M059J (cell line): ENCODE results near the gene FTSJ1. TPM values are rescaled to one million over a fixed set of nuclear protein-coding genes. Genes with fewer than 3 reads are reported as not detected.
"Not testable (repeated sequence)": the region's sequence is repeated elsewhere in the genome, so short reads cannot be mapped to it uniquely, and the experiment has no call there.

Experiments used
- DNase-seq: peaks from one replicate; pipeline ENCODE4 v3.0.0-alpha.2; 2012; ENCODE audit warnings: low read depth
- total RNA-seq: library from RNA; depleted of rRNA; stranded (reverse); fragments of >200 nt; shearing (Covaris generic); gene quantifications from 2 replicates; pipeline ENCODE4 v1.2.3, GENCODE V29; 2014; rRNA removed

FTSJ1 gene
- total RNA-seq, 1 experiment from 2014 or later: 107 TPM

DNA sequence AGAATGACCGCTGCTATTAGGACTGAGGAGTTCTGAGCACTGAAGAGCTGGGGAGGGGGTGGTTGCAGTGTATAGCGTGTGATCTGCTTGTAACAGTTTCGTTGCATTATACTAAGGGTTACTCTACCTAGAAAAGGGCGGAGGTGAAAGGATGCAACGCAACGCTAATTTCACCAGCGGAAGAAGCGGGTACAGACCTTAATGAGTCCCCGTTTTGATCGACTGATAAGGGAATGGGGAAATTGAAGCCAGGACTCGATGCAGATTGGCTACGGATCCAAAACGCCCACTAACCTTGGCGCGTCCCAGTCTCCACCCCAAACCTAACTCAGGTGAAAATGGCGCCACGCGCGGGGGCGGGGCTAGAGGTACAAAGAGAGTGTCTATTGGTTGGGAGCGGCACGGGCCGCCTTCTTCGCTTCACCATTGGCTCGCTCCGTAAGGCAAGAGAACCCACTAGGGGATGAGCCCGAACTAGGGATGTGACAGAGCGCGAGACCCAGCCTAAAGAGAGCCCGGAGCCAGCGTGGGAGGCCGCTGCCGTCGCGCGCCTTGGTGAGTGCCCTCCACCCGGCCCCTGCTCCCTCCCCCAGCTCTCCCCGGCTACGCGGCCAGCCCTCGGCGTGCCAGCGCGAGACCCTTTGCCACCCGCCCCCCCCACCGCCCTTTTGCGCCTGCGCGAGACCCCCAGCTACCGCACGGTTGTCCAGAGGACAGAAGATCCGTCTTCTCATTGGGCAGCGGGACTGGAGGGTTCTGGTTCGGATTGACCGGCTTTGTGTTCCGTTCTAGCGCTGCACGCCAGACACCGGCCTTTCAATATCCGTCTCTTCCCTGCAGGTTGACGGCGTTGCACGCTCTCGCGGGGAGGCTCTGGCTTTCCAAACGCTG, 45.6 kb downstream of the FTSJ1 start, which contains the start of gene EBP:
Gene EBP (plus strand): TSS at position 456 of the 891 bp plus-strand sequence. CDS start 1,964 bp downstream, outside the sequence.
- DNase-seq: peak; percentile 95

DNA sequence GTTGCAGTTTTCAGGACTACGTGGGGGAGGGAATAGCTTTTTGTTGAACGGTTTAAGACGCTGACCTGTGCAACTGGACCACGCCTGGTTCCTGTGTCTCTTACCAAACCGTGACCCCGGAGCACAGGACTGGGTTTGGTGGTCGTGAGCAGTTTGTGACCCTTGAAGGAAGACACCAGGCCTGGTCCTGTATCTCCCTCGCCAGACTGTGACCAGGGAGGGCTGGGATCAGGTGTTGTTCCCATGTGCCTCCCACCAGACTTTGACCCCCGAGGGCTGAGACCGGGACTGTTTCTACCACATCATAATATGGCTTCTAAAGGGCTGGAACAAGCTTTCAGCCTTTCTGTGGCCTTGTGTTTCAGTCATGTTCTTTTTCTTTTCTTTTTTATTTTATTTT, 46.3 kb downstream of the FTSJ1 start:
- no peak for DNase-seq

DNA sequence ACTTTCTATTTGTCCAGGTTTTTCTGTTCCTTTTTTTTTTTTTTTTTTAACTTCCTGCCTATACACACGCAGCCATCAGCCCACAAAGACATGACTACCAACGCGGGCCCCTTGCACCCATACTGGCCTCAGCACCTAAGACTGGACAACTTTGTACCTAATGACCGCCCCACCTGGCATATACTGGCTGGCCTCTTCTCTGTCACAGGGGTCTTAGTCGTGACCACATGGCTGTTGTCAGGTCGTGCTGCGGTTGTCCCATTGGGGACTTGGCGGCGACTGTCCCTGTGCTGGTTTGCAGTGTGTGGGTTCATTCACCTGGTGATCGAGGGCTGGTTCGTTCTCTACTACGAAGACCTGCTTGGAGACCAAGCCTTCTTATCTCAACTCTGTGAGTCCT, 47.7 kb downstream of the FTSJ1 start:
- no peak for DNase-seq

DNA sequence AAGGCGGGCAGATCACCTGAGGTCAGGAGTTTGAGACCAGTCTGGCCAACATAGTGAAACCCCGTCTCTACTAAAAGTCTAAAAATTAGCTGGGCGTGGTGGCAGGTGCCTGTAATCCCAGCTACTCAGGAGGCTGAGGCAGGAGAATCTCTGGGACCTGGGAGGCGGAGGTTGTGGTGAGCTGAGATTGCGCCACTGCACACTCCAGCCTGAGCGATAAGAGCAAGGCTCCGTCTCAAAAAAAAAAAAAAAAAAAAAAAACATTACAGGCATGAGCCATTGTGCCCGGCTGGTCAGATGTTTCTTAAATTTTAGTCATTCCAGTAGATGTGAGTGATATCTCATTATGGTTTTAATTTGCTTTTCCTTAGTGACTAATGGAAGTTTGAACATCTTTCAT, 49.9 kb downstream of the FTSJ1 start:
- not testable (repeated sequence) for DNase-seq

DNA sequence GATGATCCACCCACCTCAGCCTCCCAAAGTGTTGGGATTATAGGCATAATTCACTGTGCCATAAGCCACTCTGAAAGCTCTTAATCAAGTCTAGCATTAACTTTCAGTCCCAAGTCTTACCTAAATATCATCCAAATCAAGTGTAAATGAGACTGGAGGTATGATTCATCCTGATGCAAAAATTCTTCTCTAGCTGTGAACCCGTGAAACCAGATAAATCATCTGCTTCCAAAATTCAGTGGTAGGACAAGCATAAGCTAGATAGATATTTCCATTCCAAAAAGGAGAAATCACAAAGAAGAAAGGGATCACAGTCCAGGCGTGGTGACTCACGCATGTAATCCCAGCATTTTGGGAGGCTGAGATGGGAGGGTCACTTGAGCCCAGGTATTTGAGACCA, 54.7 kb downstream of the FTSJ1 start:
- DNase-seq: peak; percentile 56

DNA sequence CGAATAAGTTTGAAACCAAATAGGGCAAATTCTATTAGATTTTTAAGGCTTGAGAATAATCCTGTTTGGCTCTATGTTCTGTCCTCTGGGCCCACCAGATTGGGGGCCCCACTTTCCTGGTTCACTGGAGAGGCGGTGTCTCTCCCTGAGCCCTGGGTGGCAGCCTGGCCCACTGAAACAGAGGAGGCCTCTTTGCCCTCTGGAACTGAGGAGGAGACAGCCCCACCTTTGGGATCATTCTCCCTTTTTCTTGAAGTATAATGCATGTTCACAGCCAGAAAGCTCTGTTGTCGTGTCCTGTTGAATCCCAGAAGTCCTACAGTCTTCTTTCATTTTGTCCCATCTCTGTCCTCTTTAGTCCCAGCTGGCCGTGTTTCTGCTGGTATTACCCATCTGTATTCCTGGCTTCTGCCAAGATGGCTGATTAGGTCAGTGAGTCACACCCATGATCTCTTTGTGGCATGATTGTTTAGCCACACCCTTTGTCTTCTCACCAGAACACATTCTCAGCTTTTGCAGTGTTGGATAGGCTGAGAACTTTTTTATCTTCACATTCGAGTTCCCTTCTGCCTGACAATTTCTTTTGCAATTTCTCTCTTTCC, 55.5 kb downstream of the FTSJ1 start:
- DNase-seq: peak; percentile 88

DNA sequence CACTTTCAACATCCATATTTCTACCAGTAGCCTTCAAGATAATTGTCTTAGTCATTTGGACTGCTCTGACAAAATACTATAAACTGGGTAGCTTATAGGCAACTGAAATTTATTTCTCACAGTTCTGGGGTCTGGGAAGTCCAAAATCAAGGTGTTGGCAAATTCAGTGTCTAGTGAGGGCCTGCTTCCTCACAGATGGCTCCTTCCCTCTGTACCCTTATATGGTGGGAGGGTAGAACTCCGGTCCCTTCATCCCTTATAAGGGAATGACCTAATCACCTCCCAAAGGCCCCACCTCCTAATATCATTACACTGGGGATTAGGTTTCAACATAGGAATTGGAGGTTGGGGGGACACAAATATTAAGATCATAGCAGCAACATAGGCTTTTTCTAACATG, 56.2 kb downstream of the FTSJ1 start:
- no peak for DNase-seq

DNA sequence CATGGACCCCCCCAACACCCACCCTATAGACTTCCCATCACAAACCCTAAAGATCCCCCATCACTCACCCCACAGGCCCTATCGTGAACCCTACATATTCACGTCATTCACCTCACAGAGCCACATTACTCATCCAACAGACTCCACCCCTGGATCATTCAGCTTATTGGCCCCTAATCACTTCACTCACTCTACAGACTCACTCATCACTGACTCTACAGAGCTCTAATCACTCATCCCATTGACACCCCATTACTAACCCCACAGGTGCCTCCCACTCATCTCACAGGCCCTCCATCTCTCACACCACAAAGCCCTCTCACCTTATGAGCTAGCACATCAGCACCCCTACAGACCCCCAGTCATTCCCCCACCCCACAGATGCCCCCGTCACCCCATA, 57.2 kb downstream of the FTSJ1 start:
- no peak for DNase-seq

Other genes with a start within 250 kb of the FTSJ1 start
- 5.8 and 8.9 TPM in 2 replicates for gene SSX1, start 220.8 kb upstream of the FTSJ1 start, total RNA-seq
- gene SSX3, start 119.5 kb upstream of the FTSJ1 start, total RNA-seq: not detected in 2 replicates
- not detected in 2 replicates for gene SSX4, start 92.7 kb upstream of the FTSJ1 start, total RNA-seq
- gene SSX4B, start 64.2 kb upstream of the FTSJ1 start, total RNA-seq: not detected in 2 replicates
- 0.05 TPM in 1 of 2 replicates, not detected in the other for gene SLC38A5, start 5.9 kb upstream of the FTSJ1 start, total RNA-seq
- gene PORCN, start 32.8 kb downstream of the FTSJ1 start, total RNA-seq: 23.1 and 25.4 TPM in 2 replicates
- gene EBP, start 45.6 kb downstream of the FTSJ1 start, total RNA-seq: 248 and 277 TPM in 2 replicates
- gene TBC1D25, start 63.5 kb downstream of the FTSJ1 start, total RNA-seq: 6.7 and 9.3 TPM in 2 replicates
- gene RBM3, start 98.3 kb downstream of the FTSJ1 start, total RNA-seq: 52.6 and 64.2 TPM in 2 replicates
- gene WDR13, start 121.3 kb downstream of the FTSJ1 start, total RNA-seq: 54.3 and 88.6 TPM in 2 replicates
- gene WAS, start 207.6 kb downstream of the FTSJ1 start, total RNA-seq: not detected in 2 replicates
- gene SUV39H1, start 220.5 kb downstream of the FTSJ1 start, total RNA-seq: 15.1 and 22.8 TPM in 2 replicates